ENCODE results near the gene ABCC1.
"Not testable (repeated sequence)": the region's sequence is repeated elsewhere in the genome, so short reads cannot be mapped to it uniquely, and the experiment has no call there.

The ABCC1 gene

DNA sequence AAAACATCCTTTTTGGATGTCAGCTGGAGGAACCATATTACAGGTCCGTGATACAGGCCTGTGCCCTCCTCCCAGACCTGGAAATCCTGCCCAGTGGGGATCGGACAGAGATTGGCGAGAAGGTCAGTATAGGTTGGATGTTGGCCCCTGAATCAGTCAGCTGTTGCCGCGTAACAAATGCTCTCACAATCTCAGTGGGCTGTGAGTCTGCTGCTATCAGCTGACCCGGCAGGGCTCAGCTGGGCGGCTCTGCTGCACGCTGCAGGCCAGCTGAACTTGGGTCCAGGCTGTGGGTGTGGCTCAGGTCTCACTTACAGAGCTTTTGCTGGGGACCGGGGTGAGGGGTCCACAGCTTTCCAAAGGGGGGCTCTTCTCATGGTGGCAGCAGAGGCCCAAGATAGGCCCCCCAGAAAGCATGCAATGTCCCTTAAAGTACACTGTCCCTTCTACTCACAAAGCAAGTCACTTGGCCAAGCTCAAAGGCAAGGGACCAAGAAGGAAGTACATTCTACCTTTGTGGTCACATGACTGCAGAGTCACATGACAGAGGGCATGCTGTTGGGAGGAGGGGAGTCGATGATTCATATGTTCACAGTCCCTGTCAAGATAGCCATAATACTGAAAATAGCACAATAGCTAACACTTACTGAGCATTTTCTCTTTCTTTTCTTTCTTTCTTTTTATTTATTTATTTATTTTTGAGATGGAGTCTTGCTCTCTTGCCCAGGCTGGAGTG is 134.2 kb downstream of the ABCC1 start:
- no peak for DNase-seq (ENCODE audit: low spot score)

DNA sequence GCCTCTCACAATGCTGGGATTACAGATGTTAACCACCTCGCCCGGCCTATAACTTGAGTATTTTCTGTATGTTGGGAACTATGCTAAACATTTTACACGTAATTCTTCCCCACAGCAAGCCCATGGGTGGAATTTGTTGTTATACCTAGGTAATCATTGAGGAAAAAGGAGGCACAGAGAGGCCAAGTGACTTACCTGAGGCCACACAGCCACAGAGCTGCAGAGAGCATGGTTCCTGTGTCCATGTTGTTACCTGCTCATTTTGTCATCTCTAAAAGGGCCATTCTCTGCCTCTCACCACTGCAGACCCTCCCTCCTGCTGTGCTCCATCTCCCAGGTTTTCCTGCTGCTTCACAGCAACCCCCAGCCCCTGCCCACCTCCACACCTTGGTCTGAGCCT is 135.5 kb downstream of the ABCC1 start:
- DNase-seq (ENCODE audit: low spot score) = no peak

- DNase-seq (ENCODE audit: low spot score) = no peak
Observed at GRCh38 chr16:16086653-16087446, 137.4 kb downstream of the ABCC1 start.

DNA sequence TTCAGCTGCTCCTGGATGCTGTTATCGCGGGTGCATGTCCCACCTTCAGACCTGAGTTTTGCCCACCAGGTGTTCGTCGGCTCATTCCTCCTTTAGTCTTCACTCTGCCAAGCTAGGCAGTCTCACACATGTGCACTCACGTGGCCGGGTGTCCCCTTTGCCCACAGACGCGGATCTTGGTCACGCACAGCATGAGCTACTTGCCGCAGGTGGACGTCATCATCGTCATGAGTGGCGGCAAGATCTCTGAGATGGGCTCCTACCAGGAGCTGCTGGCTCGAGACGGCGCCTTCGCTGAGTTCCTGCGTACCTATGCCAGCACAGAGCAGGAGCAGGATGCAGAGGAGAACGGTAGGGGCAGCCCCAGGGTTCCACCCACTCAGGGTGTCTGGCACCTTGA is 140.8 kb downstream of the ABCC1 start:
- no peak for DNase-seq (ENCODE audit: low spot score)

- DNase-seq (ENCODE audit: low spot score) = no peak
Observed at GRCh38 chr16:16092925-16093627, 143.7 kb downstream of the ABCC1 start.

DNA sequence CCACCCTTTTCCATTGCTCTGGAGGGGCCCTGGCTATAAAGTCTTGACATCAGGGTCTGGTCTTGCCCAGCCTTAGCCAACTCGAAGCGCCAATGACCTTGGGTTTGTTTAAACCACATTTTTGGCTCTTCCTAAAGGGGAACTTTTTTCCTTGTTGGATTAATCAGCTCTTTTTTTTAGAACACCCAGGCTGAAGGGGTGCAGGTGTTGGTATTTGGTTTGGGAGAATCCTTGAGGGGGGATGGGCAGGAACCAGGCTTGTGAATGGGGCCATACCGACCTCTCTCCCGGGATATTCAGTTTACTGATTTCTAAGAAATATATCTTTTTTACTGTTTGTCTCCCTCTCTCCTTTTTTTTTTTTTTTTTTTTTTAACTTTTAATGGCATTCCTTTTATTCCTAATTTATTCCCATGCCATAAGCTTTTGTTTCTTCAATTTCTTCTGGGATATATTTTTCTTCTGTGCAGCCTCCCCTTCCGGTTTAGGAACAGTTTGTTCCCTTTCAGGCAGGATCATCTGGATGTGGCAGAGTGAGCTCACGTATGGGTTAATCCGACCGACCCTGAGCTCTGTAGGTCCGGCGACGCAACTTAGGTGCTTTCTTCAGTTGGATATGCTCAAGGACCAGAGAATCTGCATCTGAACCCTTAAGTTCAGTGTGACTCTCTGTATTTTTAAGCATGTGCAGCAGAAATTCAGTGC is 144.4 kb downstream of the ABCC1 start:
- DNase-seq (ENCODE audit: low spot score) = no peak

DNA sequence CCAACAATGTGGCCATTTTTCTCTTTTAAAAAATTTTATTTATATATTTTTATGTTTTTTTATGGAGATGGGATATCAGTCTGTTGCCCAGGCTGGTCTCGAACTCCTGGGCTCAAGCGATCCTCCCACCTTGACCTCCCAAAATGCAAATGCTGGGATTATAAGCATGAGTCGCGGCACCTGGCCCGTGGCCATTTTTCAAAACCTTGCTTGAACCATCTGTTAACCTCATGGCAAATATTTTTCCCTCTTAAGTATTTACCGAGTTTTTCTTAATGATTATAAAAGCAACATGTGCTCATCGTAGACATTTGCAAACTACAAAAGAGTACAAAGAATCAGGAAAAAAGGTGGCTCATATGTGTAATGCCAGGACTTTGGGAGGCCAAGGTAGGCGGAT is 146.2 kb downstream of the ABCC1 start:
- DNase-seq (ENCODE audit: low spot score) = no peak

- DNase-seq (ENCODE audit: low spot score) = no peak
Observed at GRCh38 chr16:16096121-16096857, 146.9 kb downstream of the ABCC1 start.

GRCh38 chr16:16096858-16097213 is 147.4 kb downstream of the ABCC1 start:
- no peak for DNase-seq (ENCODE audit: low spot score)

DNA sequence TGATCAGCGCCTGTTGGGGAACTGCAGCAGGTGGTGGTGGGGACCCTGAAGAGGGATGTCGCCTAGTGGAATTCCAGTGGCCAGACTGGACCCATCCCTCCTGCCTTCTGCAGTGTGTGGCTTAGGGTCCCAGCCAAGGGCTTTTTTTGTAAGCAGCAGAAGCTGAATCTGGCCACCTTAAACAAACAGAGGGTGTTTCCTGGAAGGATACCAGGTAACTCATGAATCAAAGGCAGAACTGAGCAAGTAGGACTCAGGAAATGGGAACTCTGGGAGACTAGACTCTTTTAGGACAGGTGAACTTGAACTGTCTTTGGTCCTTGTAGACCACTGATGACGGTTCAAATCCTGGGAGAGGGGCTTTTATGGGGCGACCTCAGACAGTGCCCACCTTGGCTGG is 149.9 kb downstream of the ABCC1 start:
- no peak for DNase-seq (ENCODE audit: low spot score)

DNA sequence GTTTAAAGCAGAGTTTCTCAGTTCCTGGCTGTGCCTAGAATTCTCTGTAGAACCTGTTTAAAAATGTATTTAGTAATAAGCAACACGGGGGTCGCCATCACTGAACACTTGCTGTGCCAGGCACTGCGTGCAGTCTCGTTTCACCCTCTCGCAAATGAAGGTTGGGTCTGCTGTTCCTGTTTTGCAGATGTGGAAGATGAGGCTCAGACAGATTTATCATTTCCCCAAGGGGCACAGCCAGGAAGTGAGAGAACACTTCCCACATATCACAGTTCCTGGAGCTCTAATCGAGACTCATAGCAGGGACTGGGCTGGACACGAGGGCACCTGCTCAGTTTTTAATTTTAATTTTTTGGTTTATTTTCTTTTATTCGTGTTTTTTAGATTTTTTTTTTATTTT is 151.2 kb downstream of the ABCC1 start:
- DNase-seq (ENCODE audit: low spot score) = no peak

DNA sequence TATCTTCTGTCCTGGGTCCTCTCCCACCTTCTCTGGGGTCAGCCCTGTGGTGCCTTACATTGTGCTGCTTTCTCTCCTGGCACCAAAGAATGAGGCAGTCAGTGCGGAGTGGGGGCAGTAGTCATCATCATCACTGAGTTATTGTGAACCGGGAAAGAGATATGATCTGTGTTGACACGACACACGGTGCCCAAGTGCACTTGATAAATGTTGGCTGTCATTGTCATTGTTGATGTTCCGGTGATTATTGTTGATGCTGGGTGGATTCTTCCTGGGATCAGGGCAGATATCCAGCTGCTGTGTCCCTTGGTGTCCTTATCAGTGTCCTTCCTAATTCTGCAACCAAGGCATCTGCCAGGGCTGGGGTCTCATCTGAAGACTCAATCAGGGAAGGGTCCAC is 152.2 kb downstream of the ABCC1 start:
- no peak for DNase-seq (ENCODE audit: low spot score)

DNA sequence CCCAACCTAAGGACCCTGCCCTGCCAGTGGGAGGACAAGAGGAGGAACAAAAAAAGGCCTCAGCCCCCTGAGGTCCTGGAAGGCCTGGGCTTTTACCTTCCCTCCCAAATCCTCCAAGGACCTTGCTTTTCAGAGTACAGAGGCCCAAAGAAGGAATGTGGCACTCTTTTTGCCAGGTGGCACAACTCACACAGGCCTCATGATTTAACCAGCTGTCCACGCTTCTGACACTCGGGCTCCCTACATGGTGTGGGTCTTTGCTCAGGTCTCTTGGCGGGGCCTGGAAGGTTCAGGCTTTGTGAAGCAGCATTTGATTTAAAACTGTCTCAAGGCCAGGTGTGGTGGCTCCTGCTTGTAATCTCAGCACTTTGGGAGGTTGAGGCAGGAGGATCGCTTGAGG is 153.3 kb downstream of the ABCC1 start:
- no peak for DNase-seq (ENCODE audit: low spot score)

GRCh38 chr16:16104132-16104803 is 154.9 kb downstream of the ABCC1 start:
- DNase-seq (ENCODE audit: low spot score) = not testable (repeated sequence)

- DNase-seq (ENCODE audit: low spot score) = not testable (repeated sequence)
Observed at GRCh38 chr16:16104804-16105141, 155.4 kb downstream of the ABCC1 start.

DNA sequence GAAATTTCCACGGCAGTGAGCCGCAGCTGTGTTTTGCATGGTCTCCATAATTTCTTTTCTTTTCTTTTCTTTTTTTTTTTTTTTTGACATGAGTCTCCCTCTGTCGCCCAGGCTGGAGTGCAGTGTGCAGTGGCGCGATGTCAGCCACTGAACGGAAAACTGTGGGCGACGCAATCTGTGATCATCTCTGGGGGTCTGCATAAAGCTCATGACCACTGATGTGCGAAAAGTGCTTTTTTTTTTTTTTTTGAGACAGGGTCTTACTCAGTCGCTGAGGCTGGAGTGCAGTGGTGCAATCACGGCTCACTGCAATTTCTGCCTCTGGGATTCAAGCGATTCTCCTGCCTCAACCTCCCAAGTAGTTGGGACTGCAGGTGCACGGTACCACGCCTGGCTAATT is 156.2 kb downstream of the ABCC1 start:
- no peak for DNase-seq (ENCODE audit: low spot score)

- DNase-seq (ENCODE audit: low spot score) = no peak
Observed at GRCh38 chr16:16106466-16106865, 157.1 kb downstream of the ABCC1 start.

GRCh38 chr16:16107839-16108238 is 158.4 kb downstream of the ABCC1 start:
- DNase-seq (ENCODE audit: low spot score) = no peak

GRCh38 chr16:16108759-16109158 is 159.3 kb downstream of the ABCC1 start:
- DNase-seq (ENCODE audit: low spot score) = no peak

GRCh38 chr16:16109453-16110110 is 160.2 kb downstream of the ABCC1 start:
- DNase-seq (ENCODE audit: low spot score) = no peak

GRCh38 chr16:16110111-16110490 is 160.7 kb downstream of the ABCC1 start:
- DNase-seq (ENCODE audit: low spot score) = no peak
